Activated CD8-positive, alpha-beta memory T cell treated with anti-CD3 and anti-CD28 coated beads, Interleukin-2, amount 50 U/mL, for 24 hours (primary cell): ENCODE data around the gene KCNMB2.
"Not testable (repeated sequence)": the region's sequence is repeated elsewhere in the genome, so short reads cannot be mapped to it uniquely, and the experiment has no call there.

Experiments
- DNase-seq: peaks from one replicate; pipeline ENCODE4 v3.0.0-alpha.2; 2020; ENCODE audit errors: extremely low read depth

KCNMB2 gene

GRCh38 chr3:178808748-178809147 lies 272.5 kb downstream of the KCNMB2 start:
- DNase-seq = no peak

DNA sequence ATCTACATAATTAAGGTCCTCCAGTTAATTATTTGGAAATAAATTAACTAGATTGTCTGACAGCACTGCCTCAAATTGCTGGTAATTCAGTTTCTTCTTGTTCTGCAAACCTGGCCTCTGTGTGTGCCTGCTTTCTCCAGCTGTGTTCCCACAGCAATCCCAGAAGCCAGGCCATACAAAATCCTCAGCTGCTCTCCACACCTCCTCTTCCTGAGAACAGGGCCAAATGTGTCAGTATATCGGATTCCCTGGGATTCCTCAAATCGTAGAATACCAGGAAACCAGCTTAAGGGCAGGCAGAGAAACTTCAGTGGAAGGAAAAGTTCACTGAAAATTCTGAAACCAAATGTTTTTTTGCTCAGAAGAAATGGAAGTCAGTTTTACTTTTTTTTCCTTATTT lies 273.9 kb downstream of the KCNMB2 start:
- no peak for DNase-seq

GRCh38 chr3:178822722-178823121 lies 286.5 kb downstream of the KCNMB2 start:
- DNase-seq = no peak

DNA sequence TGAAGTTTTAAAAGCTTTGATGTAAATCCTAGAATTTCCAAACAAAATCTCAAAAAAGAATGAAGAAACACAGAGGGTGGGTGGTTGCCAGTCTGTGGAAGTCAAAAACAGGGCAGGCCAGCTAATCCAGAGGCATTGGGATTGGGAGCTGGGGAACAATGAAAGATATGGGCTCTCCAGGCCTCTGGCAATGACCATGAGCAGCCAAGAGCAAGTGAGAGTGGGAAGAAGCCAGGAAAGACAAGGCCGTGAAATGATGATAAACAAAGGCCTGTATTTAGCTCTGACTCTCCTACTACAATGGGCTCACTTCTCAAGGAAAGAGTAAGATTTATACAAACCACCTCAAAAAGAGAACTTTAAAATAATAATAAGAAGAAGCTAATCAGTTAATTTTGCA lies 286.9 kb downstream of the KCNMB2 start:
- no peak for DNase-seq

GRCh38 chr3:178823591-178824246 lies 287.5 kb downstream of the KCNMB2 start:
- DNase-seq = no peak

DNA sequence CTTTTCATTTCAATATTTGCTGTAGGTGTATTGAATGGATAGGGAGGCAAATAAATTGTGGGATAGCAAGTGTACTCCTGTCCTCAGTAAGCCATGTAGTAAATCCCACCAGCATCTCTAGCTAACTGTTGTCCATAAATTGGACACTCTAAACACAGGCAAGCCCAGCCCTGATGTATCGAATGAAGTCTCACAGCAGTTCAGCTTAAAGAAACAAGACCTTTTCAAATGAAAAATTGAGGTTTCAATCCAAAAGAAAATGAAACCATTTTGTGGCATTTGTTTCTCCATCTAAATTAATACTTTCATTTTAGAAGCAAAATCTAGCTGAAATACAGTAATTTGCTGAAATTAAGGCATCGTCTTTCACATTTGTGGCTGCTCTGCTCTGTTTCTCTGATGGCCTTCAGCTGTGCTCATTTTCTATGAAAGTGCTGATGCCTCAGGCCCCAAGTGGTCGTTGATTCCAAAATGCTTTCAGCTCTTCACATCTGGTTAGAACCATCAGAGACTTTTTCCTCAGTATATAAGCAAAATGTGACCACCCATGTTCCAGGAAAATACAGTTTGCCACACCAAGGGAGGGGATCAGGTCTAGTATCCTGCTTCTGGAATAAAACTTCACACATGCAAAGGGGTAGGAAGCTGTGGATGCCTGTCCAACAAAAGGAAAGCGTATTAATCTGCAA lies 290.3 kb downstream of the KCNMB2 start:
- DNase-seq = no peak

- no peak for DNase-seq
Measured at GRCh38 chr3:178827285-178827856, 291.1 kb downstream of the KCNMB2 start.

DNA sequence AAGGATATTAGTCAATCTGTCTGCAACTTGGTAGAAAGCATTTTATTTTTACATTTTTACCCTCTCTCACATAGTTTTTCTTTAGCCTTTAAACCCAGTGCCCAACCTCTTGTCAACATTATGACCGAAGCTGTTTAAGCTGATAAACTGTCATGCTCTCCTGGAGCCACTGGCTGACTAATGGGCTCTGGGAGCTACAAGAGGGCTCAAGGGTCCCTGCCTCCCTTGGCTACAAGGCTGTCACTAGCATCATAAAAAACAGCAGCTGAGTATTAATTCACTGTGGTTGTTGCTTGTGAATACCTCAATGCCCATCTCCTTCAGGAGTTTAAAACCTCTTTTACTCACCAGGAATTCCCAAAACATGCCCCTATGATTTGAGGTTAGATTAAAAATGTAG lies 297.5 kb downstream of the KCNMB2 start:
- DNase-seq = no peak

GRCh38 chr3:178835033-178835432 lies 298.8 kb downstream of the KCNMB2 start:
- DNase-seq = no peak

DNA sequence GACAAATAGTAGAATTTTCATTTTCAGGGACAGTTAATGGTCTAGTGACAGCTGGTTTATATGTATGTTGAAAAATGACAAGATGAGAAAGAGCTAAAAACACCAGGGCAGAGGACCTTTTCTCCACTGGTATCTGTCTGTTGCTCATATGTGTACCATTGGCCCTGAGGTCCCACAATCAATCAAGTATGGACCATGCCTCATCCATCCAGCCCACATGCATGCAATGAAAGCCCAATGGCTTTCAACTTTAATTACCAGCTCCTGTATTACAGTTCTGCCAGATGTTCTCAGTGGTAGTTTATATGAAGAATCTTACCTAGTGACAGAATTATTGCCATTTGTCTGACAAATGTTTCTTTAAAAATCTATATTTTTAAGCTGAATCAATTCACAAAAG lies 301.3 kb downstream of the KCNMB2 start:
- DNase-seq = no peak

GRCh38 chr3:178840586-178840985 lies 304.4 kb downstream of the KCNMB2 start:
- DNase-seq = no peak

DNA sequence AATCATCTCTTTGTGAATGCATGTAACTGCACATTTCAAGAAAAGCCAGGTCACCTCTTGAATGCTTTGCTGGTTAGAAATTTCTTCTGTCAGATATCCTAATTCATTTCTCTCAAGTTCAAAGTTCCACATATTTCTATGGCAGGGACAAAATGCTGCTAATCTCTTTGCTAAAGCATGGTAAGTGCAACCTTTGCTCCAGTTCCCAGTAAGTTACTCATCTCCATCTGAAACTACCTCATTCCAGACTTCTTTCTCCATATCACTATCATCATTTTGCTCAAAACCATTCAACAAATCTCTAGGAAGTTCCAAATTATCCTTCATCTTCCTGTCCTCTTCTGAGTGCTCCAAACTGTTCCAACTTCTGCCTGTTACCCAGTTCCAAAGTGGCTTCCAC lies 304.8 kb downstream of the KCNMB2 start:
- no peak for DNase-seq

GRCh38 chr3:178844916-178845315 lies 308.7 kb downstream of the KCNMB2 start:
- no peak for DNase-seq

DNA sequence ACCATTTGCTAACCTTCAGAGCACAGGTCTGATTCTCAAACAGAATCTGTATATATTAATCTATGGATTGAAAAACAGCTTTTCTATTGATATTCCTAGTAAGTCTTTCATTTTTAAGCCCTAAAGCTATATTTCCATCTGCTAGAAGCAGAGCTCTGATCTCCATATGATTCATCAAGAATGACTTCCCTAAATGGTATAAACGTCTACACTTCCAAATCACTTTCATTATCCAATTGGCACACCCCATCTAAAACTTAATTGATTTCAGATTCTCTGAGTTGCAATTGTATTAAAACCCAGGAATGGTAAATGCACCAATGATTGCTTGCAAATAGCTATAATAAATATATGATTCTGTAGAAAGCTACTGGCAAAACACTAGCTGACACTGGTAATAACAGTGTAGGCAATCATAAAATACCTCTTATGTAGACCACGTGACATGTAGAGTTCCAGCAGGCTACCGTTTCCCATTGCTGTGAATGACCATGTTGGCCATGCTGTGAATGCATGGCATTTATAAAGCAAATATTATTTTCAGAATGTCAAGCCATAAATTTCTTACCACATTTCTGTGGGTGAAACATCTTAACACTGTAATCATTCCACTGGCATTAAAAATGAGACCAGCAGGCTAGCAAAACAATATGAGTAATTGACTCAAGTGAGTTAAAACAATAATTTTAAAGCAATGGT lies 309.3 kb downstream of the KCNMB2 start:
- DNase-seq = no peak

DNA sequence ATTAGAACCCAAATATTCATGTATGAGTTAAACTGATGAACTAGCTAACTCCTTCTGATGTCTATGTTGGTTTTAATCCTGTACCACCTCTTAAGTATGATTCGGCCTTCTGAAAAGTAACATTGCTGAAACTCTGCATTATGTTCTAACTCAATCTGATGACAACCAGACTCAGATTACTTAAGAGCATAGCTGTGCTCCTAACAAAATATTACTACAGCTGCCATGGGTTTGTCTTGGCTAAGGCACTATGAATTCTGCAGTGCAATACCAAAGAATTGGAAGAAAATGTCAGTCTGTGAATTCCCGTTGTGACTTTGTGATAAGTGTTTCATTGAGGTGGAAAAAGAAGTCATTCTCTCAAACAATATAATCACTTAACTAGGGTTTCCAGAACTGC lies 311.0 kb downstream of the KCNMB2 start:
- DNase-seq = no peak

- DNase-seq = no peak
Measured at GRCh38 chr3:178849199-178849910, 313.1 kb downstream of the KCNMB2 start.

DNA sequence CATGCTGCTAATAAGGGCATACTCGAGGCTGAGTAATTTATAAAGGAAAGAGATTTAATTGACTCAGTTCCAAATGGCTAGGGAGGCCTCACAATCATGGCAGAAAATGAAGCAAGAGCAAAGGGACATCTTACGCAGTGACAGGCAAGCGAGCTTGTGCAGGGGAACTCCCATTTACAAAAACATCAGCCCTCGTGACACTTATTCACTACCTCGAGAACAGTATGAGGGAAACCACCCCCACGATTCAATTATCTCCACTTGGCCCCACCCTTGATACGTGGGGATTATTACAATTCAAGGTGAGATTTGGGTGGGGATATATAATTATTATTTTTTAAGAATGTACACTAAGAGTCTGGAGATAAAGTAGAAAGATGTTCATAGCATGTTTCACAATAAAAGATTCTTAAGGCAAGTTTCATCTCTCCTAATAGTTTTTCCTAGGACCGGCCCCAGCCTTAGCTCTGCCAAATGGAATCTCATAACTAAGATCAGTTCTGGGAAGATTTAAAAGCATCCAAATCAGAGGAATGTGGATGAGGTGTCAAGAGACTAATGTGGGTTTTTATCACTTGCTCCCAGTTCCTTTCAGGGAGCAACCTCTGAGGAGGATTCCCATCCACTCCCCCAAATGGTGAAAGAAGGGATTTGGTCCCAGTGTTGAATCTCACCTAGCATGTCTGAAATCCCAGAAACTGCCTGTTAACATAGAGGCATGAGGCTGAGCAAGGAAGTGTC lies 314.4 kb downstream of the KCNMB2 start:
- DNase-seq = no peak

DNA sequence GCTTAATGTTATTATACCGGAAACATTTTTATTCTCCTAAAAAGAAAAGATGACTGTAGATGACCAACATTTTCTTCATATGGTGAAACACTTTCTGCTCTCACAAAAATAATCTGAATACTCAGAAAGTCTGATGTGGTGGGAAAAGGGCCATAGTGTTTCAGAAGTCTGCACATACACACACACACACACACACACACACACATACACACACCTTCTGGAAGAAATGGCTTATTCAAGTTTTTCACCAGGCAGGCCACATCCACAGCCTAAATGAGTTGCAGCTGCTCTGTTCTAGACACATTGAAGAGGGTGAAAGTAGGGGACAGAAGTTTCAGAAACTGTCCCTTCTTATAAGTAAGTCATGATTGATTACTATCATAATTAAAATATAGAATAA lies 315.3 kb downstream of the KCNMB2 start:
- DNase-seq = no peak

GRCh38 chr3:178856804-178857203 lies 320.6 kb downstream of the KCNMB2 start:
- no peak for DNase-seq

DNA sequence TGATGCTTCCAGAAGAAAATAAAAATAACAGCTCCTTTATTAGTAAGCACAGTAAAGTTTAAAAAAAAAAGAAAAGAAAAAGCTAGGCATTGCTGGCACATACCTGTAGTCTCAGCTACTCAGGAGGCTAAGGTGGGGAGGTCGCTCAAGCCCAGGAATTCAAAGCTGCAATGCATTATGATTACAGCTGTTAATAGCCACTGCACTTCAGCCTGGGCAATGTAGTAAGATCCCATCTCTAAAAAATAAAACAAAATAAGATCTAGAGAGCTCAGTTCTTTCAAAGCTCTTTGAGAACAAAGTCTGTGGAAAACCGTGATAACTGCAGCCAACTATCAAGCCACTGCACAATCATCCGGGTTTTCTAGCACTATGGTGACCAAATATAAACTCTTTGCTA lies 323.1 kb downstream of the KCNMB2 start:
- no peak for DNase-seq

- DNase-seq = not testable (repeated sequence)
Measured at GRCh38 chr3:178859900-178860436, 323.7 kb downstream of the KCNMB2 start.
